ENCODE measurements around the gene ARHGEF18.

- TF ChIP-seq POLR2A (IDR thresholded peaks at IDR 0.05) (no peak), CTCF (IDR thresholded peaks at IDR 0.05) (no peak), POLR2AphosphoS5 (IDR thresholded peaks at IDR 0.05) (no peak)
Measured at GRCh38 chr19:7331446-7331845, 17.3 kb upstream of the ARHGEF18 start.

Data from upper lobe of left lung (tissue), 4 donors.